ENCODE measurements around the gene SLC17A5. TPM values are rescaled to one million over a fixed set of nuclear protein-coding genes. Genes with fewer than 3 reads are reported as not detected.

SLC17A5 gene
- total and polyA plus RNA-seq, 8 donors, result 2.4 to 11.0 (median 5.4) TPM

GRCh38 chr6:73614802-73615201 is 39.0 kb downstream of the SLC17A5 start:
- FAIRE-seq (no peak), DNase-seq (no peak), ATAC-seq (no peak)
- Histone ChIP-seq H3K36me3 (peaks cover 0 to 4% (median 0%) of the 10 kb centered on the region in 3 donors), H3K9me3 (no peaks in the 10 kb centered on the region), H3K27ac (no peak overlapping the region), H3K4me1 (no peaks in the 10 kb centered on the region), H3K27me3 (no peaks in the 10 kb centered on the region), H3K4me3 (no peak overlapping the region)
- intact Hi-C loops (cut with DNase I), result loop anchor here in 1 of 3 donors (5.0 kb wide), 1 partner anchor 98 kb away; no protein-coding TSS in a partner anchor
- WGBS, 2 donors, result 81 to 90% methylated on average over 6 of the region's 6 CpGs
- no peak for TF ChIP-seq CTCF (IDR thresholded peaks at IDR 0.05)

- DNase-seq, result no peak
- WGBS, 2 donors, result 85 to 94% methylated on average over 6 of the region's 6 CpGs
- no peaks in the 10 kb centered on the region for H3K9me3 ChIP-seq
- no peaks in the 10 kb centered on the region for H3K4me1 ChIP-seq
- H3K27me3 ChIP-seq, result no peaks in the 10 kb centered on the region
- H3K4me3 ChIP-seq, result no peak overlapping the region
- intact Hi-C loops (cut with DNase I), result loop anchor here in 1 of 3 donors (5.0 kb wide), 1 partner anchor 97 kb away; no protein-coding TSS in a partner anchor
- ATAC-seq, result no peak
- TF ChIP-seq CTCF (IDR thresholded peaks at IDR 0.05), result no peak
- no peak overlapping the region for H3K27ac ChIP-seq
- FAIRE-seq, result no peak
- H3K36me3 ChIP-seq, result peaks cover 0 to 4% (median 0%) of the 10 kb centered on the region in 3 donors
Measured at GRCh38 chr6:73613806-73614536, 39.8 kb downstream of the SLC17A5 start.

GRCh38 chr6:73612611-73613010 is 41.2 kb downstream of the SLC17A5 start:
- no peak for ATAC-seq

GRCh38 chr6:73610444-73611275 is 43.1 kb downstream of the SLC17A5 start:
- H3K27ac ChIP-seq, result no peak overlapping the region
- no peaks in the 10 kb centered on the region for H3K9me3 ChIP-seq
- peak; percentile 18 to 56 (median 52) for TF ChIP-seq CTCF (IDR thresholded peaks at IDR 0.05)
- intact Hi-C loops (cut with DNase I), result loop anchor here in 1 of 3 donors (5.0 kb wide), 1 partner anchor 93 kb away; no protein-coding TSS in a partner anchor
- no peaks in the 10 kb centered on the region for H3K4me1 ChIP-seq
- DNase-seq (no peak), ATAC-seq (peak; percentile 69 to 90 (median 86)), FAIRE-seq (peak; percentile 87)
- no peak overlapping the region for H3K4me3 ChIP-seq
- H3K36me3 ChIP-seq, result peaks cover 0 to 4% (median 0%) of the 10 kb centered on the region in 3 donors
- H3K27me3 ChIP-seq, result no peaks in the 10 kb centered on the region
- 61 to 62% methylated on average over 6 of the region's 6 CpGs for WGBS, 2 donors

More at GRCh38 chr6:73612611-73613010, 41.2 kb downstream of the SLC17A5 start:
- H3K27ac ChIP-seq, result no peak overlapping the region
- no peaks in the 10 kb centered on the region for H3K9me3 ChIP-seq
- DNase-seq, result no peak
- no peaks in the 10 kb centered on the region for H3K27me3 ChIP-seq
- intact Hi-C loops (cut with DNase I), result loop anchor here in 1 of 3 donors (5.0 kb wide), 1 partner anchor 95 kb away; no protein-coding TSS in a partner anchor
- 72 to 87% methylated on average over 3 of the region's 3 CpGs for WGBS, 2 donors
- no peak for FAIRE-seq
- no peaks in the 10 kb centered on the region for H3K4me1 ChIP-seq
- peaks cover 0 to 4% (median 0%) of the 10 kb centered on the region in 3 donors for H3K36me3 ChIP-seq
- no peak for TF ChIP-seq CTCF (IDR thresholded peaks at IDR 0.05)
- no peak overlapping the region for H3K4me3 ChIP-seq
